Activated CD4-positive, alpha-beta T cell treated with anti-CD3 and anti-CD28 coated beads, Interleukin-2, amount 50 U/mL, for 16 hours (primary cell): Measurements from ENCODE around the gene TPD52L2.

Experiments used
- DNase-seq: peaks from one replicate; pipeline ENCODE4 v3.0.0-alpha.2; 2020

TPD52L2 gene

DNA sequence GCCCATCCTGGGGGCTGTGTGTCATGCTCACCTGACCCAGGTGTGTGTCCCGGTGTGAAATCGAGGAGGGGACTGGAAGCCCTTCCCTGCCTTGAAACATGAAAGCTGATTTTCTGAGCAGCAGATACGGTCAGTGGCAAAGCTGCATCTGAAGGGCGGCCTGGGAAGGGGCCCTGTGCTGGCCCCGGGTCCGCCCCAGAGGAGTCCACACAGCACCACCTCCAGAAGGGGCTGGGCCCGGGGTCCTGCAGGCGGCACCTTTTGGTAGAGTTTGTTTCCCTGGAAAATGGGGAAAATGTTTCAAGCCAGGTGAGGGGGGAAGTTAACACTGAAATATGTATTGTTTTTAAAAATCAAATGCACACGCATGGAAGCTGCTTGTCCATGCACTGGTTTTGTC lies 70.4 kb downstream of the TPD52L2 start:
- DNase-seq = no peak

DNA sequence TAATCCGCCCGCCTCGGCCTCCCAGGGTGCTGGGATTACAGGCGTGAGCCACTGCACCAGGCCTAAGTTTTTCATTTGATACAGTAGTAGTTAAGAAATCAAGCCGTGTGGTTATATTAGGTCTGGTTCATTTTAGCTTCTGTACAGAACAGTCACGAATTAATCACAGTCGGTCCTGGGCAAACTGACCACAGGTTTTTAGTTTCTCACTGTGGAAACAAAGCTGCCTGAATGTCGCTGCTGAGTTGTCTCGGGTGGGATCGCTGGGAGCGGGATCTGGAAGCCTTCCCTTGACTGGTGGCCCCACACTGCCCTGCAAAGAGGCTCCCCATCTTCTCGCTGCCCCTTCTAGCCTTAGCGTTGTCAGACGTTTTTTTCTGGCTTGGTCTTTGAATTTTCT lies 72.5 kb downstream of the TPD52L2 start:
- no peak for DNase-seq

GRCh38 chr20:63939061-63939935 lies 74.2 kb downstream of the TPD52L2 start:
- DNase-seq = no peak

DNA sequence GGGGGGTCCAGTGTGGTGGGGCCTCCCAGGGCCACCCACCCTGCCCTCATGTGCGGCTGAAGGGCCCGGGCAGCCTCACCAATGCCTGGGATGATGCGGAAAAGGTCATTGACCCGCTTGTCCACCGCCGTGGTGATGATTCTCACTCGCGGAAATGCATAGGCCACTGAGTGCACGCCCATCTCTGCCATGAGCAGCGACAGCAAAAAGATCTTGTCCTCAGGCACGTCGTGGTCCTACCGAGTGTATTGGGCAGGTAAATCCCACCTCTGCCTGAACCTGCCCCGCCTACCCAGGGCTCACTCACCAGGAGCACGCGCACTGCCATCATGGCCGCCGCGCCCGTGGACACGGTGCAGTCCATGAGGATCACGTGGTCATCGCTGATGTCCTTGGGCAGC lies 75.0 kb downstream of the TPD52L2 start:
- no peak for DNase-seq

GRCh38 chr20:63940472-63941266 lies 75.6 kb downstream of the TPD52L2 start:
- DNase-seq = no peak
